Stimulated activated CD4-positive, alpha-beta T cell treated with anti-CD3 and anti-CD28 coated beads, Interleukin-1b, Interleukin-23, amount 100 ng/mL, for 4 hours (primary cell): Measurements from ENCODE around the gene CCL21.

Source experiments
- DNase-seq, 2 donors: peaks; one replicate each; pipeline ENCODE4 v3.0.0-alpha.2; 2020; ENCODE audit warnings: low read depth in 2 of 2

The CCL21 gene

GRCh38 chr9:34707130-34707529 lies 2.8 kb downstream of the CCL21 start:
- DNase-seq, result no peak

DNA sequence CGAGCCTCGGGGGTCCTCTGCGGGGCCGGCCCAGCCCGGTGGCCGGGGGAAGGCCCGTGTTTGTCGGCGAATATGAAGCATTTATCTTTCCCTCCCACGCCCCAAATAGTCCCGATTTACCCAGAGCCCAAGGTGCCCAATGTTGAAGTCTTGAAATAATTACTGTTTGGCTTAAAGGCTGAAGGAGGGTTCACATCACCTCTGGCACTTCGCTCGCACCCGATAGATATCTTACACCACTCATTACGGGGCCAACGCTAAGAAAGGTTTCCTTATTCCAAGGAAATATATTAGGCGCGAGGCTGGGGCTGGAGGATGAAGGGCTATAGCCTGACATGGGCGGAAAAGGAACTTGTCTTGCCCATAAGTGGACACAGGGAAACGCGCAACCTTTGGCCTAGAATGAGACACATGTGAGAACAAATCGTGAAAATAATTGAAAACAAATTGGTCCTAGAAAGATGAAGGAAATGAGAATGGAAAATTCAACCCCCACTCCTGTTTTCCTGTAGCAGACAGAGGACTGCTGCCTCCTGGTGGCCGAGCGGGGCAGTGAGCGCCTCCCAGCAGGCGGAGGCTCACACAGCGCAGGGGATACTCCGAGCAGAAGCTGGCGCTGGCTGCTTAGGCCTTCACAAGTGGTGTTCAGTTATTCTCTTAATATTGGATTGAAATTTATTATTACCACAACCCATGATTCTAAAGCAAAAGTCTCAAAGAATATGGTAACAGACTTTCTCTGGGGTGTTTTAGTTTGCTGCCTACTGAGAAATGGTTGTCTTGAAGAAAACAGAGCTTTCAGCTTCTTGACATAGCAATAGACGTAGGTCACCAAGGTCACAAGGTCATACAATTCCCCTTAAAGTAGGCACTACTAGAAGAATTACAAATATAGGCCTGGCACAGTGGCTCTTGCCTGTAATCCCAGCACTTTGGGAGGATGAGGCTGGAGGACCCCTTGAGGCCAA lies 7.9 kb downstream of the CCL21 start:
- DNase-seq, result peak; percentile 77 to 83

GRCh38 chr9:34701023-34701768 lies 8.7 kb downstream of the CCL21 start:
- DNase-seq, result peak; percentile 69 to 76

- DNase-seq, result no peak
Observed at GRCh38 chr9:34694811-34695210, 15.1 kb downstream of the CCL21 start.

- DNase-seq, result no peak
Observed at GRCh38 chr9:34693560-34693959, 16.4 kb downstream of the CCL21 start.

DNA sequence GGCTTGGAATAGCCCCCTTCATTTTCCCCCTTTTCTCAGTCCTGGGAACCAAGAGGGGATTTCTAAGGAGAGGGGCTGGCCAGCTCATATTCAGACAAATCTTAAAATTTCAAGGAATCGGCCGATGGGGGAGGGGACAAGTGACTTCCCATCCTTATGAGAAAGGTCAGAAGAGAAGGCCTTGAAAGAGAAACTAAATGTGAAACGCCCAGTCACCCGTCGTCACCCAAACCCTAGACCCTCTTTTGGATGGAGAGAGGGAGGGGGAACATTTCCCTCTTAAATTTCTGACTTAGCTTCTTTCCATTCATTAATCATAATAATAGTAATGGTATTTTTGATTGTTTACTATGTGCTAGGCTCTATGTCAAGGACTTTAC lies 18.0 kb downstream of the CCL21 start:
- no peak for DNase-seq

GRCh38 chr9:34690983-34691935 lies 18.7 kb downstream of the CCL21 start, which contains the start of gene CCL19:
CCL19 (minus strand) TSS chr9:34691276; CDS start chr9:34691139, 137 bp downstream.
- DNase-seq, result no peak

DNA sequence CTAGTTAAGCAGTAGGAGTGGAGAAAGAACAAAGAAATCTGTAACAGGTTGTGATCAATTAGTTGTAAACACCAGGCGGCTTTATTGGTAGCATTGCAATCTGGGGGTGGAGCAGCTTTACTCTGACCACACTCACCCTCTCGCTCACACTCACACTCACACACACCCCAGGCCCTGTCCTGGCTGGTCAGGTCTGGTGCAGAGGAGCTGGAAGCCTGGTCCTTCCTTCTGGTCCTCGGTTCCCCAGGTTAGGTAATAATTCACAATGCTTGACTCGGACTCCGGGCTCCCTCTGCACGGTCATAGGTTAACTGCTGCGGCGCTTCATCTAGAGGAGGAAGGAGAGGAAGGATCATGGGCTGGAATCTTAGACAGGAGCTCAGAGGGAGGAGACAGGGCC lies 20.4 kb downstream of the CCL21 start:
- no peak for DNase-seq

- DNase-seq, result no peak
Observed at GRCh38 chr9:34689116-34689470, 20.8 kb downstream of the CCL21 start.

- no peak for DNase-seq
Observed at GRCh38 chr9:34688329-34689115, 21.4 kb downstream of the CCL21 start.

- no peak for DNase-seq
Observed at GRCh38 chr9:34687276-34688030, 22.5 kb downstream of the CCL21 start.

DNA sequence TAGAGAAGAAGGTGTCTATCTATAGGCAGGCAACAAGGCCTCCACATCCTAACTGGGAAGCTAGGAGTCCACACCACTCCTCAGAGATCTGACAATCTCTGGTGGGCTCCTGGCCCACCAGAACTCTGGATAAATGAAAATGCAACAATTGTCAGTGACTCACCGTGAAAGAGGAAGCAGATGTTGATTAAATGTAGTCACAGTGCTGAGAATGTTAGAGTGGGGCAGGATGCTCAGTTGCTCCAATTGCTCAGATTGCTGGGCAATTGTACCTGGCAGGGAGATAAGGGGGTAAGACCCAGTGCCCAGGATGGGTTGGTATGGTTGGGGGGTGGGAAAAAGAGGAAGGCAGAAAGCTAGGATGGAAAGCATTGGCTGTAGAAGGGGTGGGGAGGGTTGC lies 23.2 kb downstream of the CCL21 start:
- DNase-seq, result no peak

GRCh38 chr9:34686231-34686630 lies 23.7 kb downstream of the CCL21 start:
- DNase-seq, result no peak

DNA sequence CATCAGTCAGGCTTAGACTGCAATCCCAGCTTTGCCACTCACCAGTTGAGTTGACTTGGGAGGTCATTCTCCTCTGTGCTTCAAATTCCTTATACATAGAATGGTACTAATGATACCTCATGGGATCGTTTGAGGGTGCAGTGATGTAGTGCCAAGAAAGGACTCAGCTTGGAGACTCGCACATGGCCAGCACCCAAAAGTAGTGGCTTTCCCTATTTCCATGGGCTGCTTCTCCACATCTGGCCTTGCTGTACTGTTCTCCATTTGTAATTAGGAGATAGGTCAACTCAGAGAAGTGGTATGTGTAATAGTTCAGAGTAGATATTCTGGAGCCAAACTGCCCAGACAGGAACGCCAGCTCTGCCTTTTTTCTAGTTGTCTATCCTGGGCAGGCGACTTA lies 24.3 kb downstream of the CCL21 start:
- no peak for DNase-seq

DNA sequence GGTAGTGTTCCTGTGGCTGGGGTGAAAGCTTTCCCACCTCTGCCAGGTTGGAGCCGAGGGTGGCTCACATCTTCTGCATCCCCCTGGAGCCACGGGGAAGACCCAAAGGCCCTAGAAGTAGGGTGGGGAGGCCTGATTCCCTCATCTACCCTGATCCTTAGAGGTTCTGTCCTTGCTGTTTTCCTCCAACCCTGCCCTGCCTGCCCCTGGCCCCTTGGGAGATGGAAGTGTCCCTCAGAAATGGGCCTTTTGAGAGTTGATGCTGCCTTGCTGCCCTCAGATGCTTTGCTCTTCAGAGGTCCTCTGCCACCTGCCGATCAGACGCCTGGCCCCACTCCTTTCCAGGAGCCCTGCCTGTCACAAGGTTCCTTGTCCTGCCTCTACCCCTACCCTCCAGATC lies 25.1 kb downstream of the CCL21 start:
- no peak for DNase-seq

DNA sequence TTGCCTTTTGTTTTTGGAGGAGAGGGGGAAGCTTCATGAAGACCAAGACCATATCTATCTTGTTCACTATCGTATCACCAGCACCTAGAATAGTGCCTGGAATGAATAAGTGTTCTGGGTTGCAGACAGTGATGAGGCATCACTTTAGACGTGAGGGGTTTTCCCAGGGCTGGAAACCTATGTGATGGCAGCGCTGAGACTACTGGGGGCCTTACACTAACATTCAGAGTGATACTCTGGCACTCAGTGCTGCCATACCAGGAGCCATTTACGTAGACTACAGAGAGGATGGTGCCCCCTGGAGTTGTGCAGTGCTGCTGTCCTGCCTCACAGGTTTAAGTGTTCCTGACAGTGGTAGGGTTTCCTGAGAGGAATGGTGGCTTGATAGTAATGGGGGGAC lies 25.8 kb downstream of the CCL21 start:
- DNase-seq, result peak in 1 of 2 donors; percentile 5

DNA sequence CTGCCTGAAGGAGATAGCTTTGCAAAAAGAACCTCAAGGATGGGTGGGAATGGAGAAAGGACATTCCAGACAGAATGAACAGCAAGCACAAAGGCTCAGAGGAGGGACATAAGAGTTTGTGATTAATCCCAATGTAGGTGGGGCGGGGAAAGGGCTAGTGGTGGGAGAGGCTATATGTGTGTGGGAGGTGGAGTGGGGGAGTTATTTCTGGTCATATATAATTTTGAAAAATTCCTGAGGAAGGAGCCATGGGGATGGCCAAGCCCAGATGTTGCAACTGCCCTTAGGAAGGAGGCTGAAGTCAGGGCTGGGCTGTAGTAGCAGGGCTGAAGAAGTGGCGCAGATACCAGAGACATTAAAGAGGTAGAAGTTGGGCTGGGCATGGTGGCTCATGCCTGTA lies 34.1 kb downstream of the CCL21 start:
- no peak for DNase-seq

DNA sequence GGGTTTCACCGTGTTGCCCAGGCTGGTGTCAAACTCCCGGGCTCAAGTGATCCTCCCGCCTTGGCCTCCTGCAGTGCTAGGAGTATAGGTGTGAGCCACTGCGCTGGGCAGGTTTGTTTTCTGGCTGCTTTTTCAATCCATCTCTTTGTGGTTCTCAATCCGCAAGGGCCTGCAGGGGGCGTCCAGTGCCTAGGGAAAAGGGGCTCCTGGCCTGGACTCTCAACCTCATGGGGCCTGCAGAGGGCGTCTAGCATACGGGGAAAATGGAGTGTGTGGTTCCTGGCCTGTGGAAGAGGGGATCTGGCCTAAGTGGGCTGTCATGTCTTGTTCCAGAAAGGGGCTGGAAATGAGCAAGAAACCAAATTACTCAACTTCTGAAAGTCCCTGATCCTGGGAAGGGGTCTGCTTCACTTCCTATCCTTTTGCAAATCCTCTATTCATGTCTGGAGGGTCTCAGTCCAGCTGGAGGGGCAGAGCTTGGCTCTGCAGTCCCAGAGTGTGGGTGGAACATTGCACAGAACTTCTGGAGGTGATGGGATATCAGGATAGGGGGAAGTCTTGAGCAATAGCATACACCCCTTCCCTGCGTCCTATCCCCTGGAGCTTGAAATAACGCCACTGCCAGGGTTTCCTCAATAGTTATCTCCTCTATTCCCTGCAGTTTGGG lies 34.8 kb downstream of the CCL21 start:
- peak; percentile 32 to 54 for DNase-seq

DNA sequence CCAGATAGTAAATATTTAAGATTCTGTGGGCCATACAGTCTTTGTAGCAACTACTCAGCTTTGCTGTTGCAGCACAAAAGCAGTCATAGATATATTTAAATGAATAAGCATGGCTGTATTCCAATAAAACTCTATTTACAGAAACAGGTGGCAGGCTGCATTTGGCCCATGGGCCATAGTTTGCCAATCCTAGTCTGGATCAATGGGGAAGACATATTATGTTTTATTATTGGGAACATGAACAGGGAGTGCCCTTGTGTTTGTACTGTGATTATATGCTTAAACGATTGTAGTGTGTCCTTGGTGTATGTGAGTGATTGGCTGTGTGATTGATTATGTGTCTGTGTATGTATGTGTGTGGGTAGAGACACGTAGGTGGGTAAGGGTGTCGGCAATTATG lies 35.5 kb downstream of the CCL21 start:
- DNase-seq, result no peak

DNA sequence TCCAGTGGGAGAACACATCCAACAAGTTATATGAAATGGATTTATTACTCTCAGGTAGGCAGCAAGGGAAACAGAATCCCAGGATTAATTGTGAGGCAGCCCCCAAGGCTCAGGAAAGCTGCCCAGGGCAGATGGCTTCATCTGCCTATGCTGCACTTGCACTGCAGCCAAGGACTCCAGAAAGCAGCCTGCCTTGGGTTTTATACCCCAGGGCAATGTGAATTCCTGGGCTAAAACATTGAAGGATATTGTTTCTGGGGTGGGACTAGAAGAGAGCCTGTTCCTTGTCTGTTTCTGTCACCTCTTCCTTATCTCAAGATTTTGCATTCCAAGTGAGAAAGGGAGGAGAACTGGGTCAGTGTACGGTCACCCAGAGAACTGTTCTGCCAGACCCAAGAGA lies 38.6 kb downstream of the CCL21 start:
- no peak for DNase-seq
